NCI-H146 (cell line): ENCODE measurements around the gene PDE4D.
A peak's percentile ranks its signal among the peaks of the same experiment; 100 is the strongest.
"Not testable (repeated sequence)": the region's sequence is repeated elsewhere in the genome, so short reads cannot be mapped to it uniquely, and the experiment has no call there.

ENCODE experiments used
- DNase-seq: peaks from one replicate; lab custom pipeline; 2025; lab: John Stamatoyannopoulos, UW

PDE4D gene

DNA sequence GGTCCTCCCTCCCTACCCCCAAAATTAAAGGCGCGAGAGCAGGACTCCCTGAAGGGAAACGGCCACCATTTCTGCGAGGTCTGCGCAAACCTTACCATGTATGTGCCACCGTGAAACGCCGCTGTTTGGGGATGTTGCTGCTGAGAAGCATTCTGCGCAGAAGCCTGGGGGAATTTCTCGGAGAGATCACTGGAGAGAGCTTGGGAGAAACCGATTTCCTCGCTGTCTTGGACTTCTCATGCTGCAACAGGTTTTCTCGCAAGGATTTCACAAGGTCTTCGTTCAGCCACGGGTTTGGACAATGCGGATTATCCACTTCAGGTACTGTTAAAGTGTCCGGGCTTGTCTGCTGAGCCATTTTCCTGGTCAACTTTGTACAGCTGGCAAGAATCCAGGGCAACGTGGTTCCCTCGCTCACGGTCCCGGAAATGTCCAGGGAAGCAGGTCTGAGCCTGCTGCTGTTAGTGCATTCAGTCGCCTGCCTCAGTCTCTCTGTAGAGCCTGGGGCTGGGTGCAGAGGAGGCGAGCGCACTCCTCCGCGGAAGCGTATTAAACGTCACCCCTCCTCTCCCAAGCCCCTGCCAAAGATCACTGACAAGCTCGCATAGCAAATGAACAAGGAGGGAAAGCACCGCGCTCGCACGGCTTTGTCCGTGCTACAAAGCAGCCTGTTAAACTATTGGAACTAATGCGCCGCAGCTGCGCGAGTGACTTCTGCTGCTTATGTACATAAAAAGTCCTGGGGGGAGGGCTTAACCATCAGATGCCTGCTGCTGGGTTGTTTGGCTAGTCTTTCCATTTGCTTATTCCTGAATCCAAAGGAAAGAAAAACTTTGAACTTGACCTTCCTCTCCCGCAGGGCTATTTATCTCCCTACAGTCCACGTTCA is 125.1 kb downstream of the PDE4D start:
- DNase-seq = peak; percentile 97

DNA sequence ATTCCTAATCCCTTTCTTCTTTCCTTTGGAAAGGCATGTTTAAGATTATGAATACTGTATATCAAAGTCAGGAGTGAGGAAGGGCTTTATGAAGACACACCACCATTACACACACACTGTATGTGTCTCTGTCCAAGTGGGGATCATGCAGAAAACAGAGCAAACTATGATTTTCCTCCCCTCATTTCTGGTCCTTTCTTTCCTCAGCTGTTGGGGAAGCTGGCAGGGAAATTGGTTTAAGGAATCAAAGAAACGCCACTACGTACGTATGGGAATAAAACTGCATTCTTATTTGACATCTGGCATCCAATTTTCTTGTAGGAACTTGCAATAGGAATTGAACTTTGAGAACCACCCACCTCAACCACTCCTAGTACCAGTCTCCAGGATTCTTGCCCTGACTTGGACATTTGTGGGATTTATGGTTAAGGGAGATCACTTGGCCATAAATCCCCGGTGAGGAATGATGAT is 125.8 kb downstream of the PDE4D start:
- DNase-seq = peak; percentile 24

DNA sequence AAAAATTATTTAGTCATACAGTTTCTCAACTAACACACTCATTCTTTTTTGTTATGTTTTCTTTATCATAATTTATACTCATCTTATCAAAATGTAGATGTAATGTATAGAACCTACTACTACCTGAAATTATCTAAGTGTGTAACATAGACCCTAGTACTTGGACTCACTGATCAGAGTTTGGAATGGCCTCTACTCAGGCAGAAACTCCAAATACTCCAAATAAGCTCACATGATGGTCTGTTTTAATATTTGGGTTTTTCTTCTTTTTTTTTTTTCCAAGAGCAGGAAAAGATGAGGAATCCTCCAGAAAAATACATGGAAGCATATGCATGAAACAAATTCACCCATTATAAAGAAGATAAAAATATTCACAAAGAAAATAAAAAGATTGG is 126.3 kb downstream of the PDE4D start:
- no peak for DNase-seq

DNA sequence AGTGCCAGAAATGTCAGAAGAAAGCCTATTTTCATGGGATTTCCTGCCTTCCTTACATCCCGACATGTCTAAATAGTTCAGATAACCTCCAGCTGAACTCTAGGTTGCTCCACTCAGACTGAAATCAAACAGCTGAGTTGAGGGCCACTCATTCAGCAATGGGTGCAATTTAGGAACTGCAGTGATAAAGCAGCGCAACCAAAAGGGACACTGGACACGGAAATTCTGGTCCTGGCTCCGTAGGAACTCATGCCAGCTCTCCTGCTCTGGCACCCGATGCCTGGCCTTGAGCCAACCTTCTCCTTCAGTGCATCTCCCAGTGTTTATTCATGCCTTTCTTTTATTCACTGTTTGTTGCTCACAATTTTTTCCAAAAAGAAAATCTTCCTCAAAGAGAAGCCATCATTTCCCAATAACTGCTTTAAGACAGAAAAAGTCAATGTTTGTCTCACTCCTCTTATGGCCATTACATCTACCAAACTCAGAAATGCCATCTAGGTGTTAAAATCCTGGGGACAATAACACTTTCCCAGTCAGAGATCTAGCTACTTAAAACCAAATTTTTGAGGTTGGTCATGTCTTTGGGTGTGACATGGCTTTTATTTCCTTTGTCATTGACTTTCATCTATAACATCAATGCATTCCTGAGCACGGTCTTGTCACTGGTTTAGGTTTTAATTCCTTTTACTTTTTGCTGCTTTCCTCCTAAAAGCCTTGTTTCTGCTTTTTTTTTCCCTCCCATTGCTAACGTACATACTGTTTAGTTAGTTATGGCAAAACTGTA is 126.9 kb downstream of the PDE4D start:
- DNase-seq = peak; percentile 13

DNA sequence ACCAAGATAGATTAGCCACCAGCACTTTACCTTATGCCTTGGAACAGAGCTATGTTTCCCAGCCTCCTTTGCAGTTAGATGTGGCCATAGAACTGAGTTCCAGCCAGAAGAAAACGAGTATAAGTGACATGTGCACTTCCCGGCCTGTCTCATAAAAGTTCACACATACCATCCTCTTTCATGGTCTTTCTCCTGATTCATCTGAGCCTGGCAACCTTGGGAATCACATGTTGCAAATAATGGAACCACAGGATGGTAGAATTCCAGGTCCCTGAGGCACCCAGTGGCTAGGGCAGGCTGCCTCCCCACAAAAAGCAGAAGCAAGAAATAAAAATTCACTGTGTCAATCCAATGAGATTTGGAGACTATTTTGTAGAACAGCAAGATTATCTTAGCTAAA is 128.1 kb downstream of the PDE4D start:
- no peak for DNase-seq

DNA sequence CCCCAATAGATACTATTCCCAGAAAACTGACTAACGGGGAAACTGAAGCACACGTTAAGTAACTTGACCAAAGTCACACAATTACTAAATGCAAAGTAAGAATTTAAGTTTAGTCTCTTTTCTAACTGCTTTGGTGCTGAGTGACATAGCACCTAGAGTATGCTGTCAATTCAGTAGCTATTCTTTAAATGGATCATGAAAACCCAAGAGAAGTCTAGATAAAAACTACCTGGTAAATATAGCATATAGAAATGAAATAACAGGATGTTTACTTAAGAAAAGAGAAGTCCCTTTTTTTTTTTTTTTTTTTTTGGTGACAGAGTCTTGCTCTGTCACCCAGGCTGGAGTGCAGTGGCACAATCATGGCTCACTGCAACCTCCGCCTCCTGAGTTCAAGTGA is 129.2 kb downstream of the PDE4D start:
- peak; percentile 11 for DNase-seq

DNA sequence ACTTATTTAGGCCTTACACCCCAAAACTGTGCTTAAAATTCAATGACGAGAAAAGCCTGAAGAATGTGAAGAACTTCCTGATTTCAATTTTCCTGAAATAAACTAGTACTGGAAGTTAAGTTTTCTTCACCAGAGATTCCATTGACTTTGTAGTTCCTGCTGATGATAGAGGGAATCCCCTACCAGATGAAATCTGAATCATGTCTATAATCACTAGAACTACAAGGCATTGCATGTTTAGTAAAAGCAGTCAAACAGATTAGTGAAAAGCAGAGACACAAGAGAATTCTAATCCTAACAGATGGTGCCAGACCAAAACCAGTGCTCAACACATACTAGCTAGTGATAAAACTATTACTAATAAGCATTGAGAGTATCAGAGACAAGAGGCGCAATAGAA is 130.0 kb downstream of the PDE4D start:
- no peak for DNase-seq

DNA sequence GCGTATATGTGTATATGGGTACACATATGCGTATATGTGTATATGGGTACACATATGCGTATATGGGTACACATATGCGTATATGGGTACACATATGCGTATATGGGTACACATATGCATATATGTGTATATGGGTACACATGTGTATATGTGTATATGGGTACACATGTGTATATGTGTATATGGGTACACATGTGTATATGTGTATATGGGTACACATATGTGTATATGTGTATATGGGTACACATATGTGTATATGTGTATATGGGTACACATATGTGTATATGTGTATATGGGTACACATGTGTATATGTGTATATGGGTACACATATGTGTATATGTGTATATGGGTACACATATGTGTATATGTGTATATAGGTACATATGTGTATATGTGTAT is 131.3 kb downstream of the PDE4D start:
- not testable (repeated sequence) for DNase-seq

DNA sequence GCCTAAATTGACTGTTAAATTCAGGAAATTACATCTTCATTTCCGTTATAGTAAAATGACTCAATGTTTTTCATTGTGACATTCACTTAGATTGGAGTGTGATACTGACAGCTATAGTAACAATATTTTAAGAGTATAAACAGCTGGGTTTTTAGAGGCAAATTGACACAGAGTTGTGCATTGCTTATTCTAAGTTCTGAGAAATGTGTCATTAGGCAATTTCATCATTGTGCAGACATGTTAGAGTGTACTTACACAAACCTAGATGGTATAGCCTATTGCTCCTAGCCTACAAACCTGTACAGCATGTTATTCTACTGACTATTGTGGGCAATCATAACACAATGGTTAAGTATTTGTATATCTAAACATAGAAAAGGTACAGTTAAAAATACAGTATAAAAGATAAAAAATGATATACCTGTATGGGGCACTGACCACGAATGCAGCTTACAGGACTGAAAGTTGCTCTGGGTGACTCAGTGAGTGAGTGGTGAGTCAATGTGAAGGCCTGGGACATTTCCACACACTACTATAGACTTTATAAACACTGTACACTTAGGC is 132.7 kb downstream of the PDE4D start:
- DNase-seq = no peak

DNA sequence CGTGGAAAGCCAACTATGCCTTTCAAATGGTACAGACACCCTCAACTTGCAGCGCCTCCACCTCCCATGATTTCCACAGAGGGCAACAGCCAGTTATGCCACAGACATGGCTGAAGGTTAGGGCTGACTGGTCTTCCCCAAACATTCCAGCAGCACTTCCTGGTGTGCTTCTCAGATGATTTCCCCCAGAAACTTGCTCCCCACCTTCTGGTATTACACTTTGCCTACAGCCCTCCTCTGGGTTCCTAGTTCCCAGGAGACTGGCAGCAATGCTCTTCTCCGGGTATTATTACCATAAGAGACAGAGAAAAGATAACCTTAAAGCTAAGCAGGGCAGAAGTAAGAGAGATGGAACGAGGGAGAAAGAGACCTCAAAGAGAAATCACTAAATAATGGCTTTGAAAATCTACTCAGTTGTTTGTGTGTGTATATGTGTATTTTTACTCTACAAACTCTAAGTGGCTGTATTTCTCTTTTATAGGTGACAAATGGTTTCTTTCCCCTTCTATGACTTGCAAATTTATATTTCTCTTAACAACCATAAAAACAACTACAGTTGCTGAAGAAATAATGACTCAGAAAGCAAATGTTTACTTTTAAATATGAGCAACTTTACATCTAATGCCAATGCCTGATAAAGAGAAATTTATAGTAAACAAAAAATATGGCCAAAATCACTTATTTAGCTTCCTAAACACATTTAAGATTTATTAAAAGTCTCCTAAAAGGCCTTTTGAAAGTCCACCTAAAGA is 133.8 kb downstream of the PDE4D start:
- no peak for DNase-seq

DNA sequence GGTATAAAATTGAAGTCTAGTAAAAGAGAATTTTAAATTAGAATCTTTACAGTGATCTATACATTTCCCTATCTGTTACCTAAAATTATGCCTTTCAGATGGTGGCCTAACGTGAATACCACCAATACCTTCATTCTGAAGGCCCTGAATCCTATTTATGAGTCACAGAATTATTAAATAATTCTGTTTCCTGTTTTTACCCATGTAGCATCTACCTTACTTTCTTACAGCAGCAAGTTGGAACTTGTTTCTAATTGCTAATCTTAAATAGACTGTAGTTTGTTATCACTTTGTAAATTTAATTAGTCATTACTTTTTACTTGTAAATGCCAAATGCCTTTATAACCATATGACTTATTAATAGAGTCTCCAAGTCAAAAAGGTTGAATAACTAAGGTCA is 135.0 kb downstream of the PDE4D start:
- no peak for DNase-seq

DNA sequence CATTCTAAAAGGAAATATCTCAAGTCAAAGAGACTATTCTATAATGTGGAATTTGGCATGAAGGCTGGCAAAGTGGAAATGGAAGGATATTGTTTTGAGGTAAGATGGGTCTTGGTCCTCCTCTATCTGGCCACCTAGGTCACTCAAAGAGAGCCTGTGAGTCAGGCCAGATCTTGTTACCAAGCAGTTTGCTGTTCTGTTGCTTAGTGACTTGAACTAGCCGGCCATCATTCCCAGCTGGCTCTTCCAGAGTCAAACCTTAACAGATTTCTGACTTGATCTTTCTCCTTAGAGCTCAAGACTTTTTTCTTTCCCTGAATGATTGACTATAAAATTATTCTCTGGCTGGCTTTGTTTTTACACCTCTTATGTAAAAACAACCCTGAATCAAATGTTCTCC is 136.1 kb downstream of the PDE4D start:
- peak; percentile 24 for DNase-seq

DNA sequence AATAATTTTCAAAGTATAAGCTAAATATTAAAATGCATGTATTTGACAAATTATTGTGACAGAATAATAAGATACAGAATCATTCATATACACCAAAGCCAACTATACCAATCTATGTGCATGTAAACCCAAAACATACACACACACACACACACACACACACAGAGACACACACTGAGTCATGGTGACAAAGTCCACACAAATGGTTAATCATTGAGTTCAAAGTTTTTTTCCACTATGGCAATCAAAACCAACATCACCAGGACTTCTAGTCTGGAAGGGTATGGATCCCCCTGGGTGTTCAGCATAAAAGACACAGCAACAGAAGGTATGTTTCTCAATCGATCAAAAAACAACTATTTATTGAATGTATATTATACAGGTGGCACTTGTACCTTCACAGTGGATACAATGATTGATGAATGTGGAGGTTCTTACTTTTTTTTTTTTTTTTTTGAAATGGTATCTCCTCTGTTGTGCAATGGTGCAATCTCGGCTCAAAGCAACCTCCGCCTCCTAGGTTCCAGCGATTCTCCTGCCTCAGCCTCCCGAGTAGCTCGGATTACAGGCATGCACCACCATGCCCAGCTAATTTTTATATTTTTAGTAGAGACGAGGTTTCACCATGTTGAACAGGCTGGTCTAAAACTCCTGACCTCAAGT is 137.0 kb downstream of the PDE4D start:
- no peak for DNase-seq

DNA sequence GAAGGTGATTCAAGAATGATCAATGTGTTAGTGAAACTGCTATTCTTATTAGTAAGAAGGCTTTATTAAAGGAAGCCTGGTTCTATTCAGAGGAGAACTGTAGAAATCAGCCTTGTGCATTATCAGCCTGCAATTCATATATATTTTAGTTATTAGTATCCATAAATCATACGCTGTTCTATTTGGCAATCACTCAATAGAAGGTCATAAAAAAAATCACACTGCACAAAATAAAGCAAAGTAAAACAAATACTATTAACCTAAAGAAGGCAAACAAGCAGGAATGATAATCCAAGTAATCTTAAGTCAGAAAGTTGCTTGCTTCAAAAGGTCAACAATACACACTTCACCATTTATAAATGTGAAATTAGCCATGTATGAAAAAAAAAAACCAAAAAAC is 138.1 kb downstream of the PDE4D start:
- DNase-seq = no peak

DNA sequence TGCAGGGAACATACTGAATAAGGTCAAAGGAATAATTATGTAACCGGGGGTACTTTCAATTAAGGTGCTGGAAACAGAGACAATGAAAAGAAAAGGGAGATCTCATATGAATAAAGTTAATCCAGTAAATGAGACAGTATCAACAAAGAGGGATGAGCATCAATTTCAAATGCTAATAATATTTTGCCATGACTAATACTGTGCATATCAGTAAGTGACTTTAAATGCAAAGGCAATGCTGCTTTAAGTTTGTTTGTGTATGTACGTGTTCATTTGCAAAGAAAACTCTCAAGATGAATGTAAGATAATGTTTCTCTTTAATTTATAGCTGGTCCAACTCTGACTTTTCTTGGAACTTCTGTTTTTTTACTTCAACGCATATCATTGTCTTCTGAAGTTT is 139.9 kb downstream of the PDE4D start:
- no peak for DNase-seq

DNA sequence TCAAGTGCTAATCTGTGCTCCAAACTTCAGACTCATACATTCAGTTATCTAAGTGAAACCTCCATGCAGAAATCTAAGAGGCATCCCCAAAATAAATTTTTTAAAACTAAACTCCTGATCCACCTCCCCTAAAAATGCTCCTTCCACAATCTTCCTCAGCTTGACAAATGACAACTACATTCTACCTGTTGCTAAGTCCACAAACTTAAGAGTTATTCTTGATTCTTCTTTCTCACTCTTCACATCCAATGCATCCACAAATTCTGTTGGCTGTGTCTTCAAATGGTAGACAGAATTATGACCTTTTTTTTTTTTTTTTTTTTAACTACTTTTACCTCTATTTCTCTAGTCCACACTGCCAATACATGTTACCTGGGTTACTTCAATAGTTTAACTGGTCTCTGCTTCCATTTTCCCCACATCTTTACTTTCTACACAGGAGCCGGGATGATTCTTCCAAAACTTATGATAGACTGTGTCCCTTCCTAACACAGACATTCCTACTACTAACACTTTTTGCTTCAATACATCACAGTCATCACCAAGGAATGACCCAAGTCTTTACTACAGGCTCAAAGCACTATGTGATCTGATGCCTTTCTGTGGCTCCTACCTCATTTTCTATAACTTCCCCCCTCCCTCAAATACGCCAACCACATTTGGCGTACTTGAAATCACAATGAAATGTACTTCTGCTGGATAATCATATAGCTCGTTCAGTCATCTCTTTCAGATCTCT is 143.6 kb downstream of the PDE4D start:
- no peak for DNase-seq

DNA sequence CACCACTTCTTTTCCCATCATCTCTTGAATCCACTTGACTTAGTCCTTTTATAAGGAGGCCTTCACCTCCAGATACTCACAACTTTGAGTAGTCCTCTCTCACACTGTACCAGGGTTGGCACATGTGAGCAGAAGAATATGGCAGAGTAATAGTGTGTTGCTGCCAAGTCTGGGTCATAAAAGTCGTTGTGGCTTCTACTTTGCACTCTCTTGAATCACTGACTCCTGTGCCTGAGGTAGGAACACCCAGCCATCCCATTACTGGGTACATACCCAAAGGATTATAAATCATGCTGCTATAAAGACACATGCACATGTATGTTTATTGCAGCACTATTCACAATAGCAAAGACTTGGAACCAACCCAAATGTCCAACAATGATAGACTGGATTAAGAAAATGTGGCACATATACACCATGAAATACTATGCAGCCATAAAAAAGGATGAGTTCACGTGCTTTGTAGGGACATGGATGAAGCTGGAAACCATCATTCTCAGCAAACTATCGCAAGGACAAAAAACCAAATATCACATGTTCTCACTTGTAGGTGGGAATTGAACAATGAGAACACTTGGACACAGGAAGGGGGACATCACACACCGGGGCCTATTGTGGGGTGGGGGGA is 145.4 kb downstream of the PDE4D start:
- not testable (repeated sequence) for DNase-seq

DNA sequence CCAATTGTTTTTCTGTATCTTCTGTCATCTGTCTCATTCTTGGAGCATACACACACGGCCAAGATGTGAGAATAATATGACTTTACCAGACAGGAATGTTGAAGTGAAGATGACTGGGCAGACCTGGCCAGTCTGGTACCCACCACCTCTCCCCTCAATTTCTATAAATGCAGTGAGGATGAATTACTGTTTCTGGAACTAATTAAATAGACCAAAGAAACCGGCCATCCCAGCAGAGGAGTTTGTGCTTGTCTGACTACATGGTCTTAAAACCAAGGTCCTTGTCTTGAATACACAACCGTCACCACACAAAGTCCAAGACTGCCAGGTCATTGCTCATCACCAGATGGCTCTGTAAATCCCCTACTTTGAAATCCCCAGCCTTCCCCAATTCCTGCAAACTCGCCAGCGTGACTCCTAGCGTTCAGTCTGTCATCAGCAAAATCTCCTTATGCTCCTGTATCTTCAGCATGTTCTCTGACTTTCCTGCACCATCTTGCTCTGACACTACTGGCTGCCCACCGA is 147.2 kb downstream of the PDE4D start:
- no peak for DNase-seq

DNA sequence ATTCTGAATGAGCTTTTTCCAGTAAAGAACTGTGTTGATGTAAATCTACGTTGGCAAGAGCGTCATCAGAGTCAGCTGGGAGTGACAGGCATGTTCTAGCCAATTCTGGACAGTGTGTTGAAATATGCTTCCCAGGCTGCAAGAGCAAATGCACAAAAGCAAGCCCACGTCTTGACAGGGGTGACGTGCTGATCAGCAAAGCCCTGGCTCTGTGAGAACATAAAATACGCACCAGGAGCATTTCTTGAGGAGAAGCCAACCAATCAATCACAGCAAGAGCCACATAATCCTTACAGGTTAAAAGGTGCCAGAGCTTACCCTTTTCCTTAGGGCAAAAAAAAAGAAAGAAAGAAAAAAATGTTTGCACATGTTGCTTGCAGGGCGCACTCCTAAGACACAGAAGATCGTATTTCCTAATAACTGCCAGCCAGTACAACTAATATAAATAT is 148.1 kb downstream of the PDE4D start:
- peak; percentile 43 for DNase-seq

DNA sequence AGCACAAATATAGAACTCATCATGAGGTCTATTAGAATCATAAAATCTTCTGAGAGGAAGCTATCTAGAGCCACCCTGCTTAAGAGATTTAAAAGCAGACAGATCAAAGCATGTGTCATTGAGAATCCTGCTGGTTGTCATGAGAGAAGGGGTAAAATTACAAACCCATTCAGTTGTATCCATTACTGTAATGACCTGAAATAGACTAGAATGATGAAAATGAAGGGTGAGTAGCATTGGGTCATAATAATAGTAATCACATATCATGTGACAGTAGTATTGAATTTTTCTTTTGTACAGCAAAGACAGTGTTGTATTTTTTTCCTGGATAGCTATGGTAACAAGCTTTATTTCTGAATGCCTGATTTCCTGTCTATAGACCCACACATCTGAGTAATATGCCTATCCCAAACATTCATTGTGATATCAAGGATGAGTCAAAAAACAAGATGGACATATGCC is 149.0 kb downstream of the PDE4D start:
- DNase-seq = peak; percentile 80
